ENCODE results near the gene TOLLIP.
"Not testable (repeated sequence)": the region's sequence is repeated elsewhere in the genome, so short reads cannot be mapped to it uniquely, and the experiment has no call there.

Gene TOLLIP

DNA sequence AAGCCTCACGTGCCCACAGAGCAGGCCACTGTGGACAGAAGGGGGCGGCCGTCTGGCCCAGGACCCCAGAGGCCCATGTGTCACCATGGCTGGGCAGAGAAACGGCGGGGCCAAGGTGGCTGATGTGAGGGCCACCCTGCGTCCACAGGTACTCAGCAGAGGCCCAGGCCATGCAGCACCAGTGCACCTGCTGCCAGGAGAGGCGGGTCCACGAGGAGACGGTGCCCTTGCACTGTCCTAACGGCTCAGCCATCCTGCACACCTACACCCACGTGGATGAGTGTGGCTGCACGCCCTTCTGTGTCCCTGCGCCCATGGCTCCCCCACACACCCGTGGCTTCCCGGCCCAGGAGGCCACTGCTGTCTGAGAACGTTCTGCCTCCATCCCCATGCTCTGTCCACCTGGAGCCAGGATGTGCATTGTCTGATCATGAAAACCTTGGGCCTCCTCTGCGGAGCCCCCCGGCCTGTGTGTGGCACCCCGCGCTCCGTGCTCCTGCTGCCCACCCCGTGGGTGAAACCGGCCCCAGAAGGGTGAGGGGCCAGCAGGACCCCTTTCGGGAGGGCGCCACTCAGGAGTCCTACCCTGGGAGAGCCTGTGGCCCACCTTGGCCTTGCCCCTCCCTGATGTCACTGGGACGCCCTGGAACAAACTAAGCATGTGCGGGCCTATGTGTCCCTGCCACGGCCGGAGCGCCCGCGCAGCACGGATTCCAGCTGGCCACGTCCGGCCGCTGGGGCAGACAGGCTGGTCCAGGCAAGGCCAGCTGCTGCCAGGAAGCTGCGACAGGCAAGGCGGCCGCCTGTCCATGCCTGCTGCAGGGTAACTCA lies 48.0 kb downstream of the TOLLIP start:
- no peak for DNase-seq

DNA sequence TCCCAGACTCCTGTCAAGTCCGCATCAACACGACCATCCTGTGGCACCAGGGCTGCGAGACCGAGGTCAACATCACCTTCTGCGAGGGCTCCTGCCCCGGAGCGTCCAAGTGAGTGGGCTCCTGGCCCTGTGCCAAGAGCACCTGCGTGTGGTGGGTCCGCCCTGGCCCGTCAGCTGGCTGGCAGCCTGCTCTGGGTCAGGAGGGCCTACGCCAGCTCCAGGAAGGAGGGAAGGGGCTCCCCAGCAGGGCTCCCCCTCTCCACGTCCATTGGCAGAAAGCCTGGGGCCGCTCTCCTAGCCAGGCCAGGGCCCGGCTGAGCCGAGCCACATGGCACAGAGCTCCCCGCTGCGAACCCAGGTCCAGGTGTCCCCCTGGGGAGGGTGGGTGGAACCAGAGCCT lies 48.8 kb downstream of the TOLLIP start:
- no peak for DNase-seq

DNA sequence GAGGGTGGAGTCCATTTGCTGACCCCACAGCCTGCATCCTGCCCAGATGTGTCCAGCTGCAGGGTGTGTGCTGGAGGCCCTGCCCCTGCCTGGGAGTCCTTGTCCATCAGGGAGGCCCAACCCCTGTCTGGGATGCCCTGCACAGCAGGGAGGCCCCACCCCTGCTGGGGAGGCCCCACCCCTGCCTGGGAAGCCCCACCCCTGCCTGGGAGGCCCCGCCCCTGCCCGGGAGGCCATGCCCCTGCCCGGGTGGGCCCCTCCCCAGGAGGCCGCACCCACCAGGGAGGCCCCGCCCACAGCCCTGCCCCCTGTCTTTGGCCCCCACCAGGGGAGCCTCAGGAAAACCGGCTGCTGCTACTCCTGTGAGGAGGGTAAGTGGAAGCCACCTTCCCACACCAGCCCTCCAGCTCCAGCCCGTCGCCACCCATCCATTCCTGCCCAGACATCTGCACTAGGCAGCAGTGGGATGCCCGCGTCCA lies 49.4 kb downstream of the TOLLIP start:
- DNase-seq = no peak

DNA sequence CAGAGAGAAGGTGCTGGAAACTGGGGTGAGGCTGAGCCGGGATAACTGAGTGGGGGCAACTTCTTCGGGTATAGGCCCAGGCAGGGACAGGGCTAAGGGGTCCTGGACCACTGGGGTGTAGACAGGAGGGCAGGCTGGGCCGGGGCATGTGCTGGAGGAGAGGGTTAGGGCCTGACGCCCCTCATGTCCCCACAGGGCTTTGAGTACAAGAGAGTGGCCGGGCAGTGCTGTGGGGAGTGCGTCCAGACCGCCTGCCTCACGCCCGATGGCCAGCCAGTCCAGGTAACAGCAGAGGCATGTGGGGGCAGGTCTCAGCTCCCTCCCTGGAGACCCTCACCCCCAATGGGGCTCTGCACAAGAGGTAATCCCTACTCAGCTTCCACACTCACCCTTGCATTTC lies 49.9 kb downstream of the TOLLIP start:
- no peak for DNase-seq

DNA sequence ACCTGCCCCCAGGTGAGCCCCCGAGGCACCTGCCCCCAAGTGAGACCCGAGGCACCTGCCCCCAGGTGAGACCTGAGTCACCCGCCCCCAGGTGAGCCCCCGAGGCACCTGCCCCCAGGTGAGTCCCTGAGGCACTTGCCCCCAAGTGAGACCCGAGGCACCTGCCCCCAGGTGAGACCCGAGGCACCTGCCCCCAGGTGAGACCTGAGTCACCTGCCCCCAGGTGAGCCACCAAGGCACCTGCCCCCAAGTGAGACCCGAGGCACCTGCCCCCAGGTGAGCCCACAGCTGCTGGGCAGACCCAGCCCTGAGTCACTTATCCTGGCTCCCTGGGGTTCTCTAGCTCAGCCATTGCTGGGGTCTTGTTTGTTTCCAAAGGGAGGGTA lies 50.4 kb downstream of the TOLLIP start:
- no peak for DNase-seq

DNA sequence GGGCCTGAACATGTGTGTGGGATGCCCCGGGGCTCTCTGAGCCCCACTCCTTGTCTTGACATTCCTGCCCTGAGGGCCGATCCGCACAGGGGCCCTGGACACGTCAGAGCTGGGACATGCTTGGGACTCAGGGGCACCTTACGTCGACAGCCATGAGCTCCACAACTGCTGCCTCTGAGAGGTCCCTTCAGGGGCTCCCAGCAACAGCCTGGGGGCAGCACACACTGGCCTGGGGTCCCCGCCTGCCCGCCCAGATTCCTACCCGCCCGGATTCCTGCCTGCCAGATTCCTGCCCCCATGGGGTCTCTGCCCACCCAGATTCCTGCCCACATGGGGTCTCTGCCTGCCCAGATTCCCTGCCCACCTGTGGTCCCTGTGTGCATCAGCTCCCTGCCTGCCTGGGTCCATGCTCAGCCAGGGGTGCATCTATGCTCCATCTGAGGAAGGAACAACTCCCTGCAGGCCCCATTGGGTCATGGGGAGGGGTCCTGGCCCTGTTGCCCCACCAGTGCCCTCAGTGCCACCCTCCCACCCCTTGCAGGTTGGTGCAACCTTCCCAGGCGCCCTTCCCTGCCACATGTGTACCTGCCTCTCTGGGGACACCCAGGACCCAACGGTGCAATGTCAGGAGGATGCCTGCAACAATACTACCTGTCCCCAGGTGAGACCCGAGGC lies 50.9 kb downstream of the TOLLIP start:
- DNase-seq = no peak

DNA sequence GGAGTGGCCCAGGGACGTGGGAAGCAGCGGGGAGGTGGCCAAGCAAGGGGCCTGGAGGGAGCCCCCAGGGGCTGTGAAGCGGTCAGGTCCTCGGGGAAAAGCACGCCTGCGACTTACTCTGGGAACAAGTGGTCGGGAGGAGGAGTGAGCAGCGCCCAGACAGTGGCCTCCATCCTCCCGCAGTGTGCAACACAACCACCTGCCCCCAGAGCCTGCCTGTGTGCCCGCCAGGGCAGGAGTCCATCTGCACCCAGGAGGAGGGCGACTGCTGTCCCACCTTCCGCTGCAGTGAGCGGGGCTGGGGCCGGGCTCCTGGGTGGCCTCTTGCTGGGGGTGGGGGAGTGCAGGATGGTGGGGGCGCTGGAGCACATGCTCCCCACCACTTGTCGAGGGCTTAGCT lies 51.5 kb downstream of the TOLLIP start:
- DNase-seq = no peak

DNA sequence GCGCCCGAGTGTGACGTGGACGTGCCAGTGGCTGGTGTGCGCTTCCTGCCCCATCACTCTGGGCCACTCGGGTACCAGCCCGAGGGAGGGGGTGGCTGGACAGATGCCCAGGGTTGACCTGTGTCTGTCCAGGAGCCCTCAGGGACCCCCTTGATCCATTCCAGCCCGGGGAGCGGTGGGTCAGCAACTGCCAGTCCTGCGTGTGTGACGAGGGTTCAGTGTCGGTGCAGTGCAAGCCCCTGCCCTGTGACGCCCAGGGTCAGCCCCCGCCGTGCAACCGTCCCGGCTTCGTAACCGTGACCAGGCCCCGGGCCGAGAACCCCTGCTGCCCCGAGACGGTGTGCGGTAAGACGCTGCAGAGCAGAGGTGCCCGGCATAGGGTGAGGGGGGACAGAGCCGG lies 52.1 kb downstream of the TOLLIP start:
- no peak for DNase-seq

DNA sequence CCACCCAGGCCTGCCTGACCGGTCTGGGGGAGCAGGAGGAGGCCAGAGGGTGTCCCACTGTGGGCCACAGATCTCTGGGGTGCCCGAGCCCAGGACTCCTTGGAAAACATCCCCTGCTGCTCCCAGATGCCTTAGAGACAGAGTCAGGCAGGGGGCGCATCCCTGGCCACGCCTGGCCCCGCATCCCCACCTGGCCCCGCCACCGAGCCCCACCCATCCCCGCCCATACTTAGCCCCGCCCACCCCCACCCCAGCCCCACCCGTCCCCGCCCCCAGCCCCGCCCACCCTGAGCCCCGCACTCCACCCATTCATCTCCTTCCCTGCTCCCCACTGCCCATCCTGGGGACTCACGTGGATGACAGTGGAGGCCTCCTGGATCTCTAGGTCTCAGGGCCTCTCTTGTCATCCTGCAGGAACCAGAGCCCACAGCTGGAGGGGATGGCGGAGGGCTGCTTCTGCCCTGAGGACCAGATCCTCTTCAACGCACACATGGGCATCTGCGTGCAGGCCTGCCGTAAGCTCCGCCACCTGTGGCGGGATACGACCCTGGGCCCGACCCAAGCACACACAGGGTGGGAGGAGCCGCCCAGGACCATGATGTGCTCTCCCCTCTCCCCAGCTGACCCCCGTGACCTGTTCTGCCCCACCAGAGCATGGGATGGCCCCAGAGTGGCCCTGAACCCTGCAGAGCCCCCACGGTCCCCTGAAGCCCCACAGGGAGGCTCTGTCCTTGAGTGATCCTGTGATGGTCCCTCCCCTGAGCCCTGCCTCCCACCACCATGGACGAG lies 53.0 kb downstream of the TOLLIP start:
- DNase-seq = no peak

DNA sequence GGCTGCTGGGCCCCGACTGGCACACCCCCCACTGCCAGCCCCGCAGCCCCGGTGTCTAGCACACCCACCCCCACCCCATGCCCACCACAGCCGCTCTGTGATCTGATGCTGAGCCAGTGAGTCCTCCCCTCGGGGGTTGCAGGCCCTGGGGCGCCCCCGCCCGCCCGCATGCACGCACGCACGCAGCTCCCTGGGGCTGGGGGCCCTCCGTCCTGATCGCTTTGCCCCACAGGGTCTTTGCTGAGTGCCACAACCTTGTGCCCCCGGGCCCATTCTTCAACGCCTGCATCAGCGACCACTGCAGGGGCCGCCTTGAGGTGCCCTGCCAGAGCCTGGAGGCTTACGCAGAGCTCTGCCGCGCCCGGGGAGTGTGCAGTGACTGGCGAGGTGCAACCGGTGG lies 54.3 kb downstream of the TOLLIP start:
- DNase-seq = no peak

DNA sequence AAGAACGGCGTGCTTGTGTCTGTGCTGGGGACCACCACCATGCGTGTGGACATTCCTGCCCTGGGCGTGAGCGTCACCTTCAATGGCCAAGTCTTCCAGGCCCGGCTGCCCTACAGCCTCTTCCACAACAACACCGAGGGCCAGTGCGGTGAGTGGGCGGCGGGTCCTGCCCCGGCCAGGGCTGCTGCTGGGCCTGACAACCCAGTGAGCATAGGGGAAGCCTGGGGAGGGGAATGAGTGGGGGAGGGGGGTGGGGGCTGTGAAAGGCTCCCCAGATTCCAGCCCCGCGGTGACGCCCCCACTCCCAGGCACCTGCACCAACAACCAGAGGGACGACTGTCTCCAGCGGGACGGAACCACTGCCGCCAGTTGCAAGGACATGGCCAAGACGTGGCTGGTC lies 54.7 kb downstream of the TOLLIP start:
- no peak for DNase-seq

DNA sequence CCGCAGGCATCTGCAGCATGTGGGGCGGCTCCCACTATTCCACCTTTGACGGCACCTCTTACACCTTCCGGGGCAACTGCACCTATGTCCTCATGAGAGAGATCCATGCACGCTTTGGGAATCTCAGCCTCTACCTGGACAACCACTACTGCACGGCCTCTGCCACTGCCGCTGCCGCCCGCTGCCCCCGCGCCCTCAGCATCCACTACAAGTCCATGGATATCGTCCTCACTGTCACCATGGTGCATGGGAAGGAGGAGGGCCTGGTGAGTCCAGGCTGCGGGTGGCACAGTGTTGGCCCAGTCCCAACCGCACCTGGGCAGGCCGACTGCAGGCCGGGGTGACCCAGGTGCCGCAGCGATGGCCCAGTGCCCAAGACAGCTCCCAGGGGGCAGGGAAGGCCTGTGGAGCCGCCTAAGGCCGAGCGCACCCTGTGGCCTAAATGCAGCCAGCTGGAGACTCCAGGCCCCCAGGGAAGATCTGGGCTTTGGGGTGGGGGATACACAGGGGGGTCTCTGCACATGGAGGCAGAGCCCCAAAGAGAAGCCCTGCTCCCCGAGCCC lies 55.3 kb downstream of the TOLLIP start:
- DNase-seq = no peak

DNA sequence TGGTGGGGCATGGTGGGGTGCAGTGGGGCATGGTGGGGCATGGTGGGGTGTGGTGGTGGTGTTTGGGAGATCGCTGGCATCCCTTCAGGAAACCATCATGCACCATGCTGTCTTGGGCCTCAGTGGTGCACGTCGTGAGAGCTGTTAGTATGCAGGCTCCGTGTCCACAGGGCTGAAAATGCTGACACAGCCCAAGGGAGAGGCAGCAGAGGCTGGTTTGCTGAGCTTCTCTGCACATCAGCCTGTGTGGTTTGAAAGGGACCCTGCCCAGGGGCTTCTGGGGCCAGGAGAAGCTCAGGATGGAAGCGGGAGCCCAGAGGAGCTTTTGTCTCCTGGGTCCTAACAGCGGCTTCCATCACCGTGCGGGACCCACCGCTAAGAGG lies 56.3 kb downstream of the TOLLIP start:
- DNase-seq = no peak

DNA sequence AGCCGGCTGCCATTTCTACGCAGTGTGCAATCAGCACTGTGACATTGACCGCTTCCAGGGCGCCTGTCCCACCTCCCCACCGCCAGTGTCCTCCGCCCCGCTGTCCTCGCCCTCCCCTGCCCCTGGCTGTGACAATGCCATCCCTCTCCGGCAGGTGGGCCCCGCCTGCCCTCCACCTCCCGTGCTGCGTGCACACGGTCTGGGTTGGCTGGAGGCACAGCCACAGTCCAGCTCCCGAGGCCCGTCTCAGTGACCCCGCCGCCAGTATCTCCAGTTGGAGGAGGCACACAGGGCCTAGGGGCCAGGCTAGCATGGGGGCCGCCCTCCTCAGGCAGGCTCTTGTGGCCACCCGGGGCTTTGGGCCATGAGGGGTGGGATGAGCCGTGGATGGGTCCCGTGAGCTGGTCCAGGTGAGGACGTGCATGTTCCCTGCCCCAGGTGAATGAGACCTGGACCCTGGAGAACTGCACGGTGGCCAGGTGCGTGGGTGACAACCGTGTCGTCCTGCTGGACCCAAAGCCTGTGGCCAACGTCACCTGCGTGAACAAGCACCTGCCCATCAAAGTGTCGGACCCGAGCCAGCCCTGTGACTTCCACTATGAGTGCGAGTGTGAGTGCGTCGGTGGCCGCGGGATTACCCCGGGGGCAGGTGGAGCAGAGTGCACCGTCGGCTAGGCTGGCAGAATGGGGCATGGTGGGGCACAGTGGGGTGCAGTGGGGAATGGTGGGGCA lies 56.9 kb downstream of the TOLLIP start:
- no peak for DNase-seq

DNA sequence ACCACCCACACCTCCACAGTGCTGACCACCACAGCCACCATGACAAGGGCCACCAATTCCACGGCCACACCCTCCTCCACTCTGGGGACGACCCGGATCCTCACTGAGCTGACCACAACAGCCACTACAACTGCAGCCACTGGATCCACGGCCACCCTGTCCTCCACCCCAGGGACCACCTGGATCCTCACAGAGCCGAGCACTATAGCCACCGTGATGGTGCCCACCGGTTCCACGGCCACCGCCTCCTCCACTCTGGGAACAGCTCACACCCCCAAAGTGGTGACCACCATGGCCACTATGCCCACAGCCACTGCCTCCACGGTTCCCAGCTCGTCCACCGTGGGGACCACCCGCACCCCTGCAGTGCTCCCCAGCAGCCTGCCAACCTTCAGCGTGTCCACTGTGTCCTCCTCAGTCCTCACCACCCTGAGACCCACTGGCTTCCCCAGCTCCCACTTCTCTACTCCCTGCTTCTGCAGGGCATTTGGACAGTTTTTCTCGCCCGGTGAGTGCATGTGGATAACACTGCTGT lies 58.1 kb downstream of the TOLLIP start:
- DNase-seq = no peak

DNA sequence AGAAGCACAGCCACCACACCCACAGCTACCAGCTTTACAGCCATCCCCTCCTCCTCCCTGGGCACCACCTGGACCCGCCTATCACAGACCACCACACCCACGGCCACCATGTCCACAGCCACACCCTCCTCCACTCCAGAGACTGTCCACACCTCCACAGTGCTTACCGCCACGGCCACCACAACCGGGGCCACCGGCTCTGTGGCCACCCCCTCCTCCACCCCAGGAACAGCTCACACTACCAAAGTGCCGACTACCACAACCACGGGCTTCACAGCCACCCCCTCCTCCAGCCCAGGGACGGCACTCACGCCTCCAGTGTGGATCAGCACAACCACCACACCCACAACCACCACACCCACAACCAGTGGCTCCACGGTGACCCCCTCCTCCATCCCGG lies 59.0 kb downstream of the TOLLIP start:
- not testable (repeated sequence) for DNase-seq

DNA sequence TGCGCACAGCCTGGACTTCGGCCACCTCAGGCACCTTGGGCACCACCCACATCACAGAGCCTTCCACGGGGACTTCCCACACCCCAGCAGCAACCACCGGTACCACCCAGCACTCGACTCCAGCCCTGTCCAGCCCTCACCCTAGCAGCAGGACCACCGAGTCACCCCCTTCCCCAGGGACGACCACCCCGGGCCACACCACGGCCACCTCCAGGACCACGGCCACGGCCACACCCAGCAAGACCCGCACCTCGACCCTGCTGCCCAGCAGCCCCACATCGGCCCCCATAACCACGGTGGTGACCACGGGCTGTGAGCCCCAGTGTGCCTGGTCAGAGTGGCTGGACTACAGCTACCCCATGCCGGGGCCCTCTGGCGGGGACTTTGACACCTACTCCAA lies 60.5 kb downstream of the TOLLIP start:
- not testable (repeated sequence) for DNase-seq

DNA sequence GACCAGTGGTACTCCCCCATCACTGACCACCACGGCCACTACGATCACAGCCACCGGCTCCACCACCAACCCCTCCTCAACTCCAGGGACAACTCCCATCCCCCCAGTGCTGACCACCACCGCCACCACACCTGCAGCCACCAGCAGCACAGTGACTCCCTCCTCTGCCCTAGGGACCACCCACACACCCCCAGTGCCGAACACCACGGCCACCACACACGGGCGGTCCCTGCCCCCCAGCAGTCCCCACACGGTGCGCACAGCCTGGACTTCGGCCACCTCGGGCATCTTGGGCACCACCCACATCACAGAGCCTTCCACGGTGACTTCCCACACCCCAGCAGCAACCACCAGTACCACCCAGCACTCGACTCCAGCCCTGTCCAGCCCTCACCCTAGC lies 62.4 kb downstream of the TOLLIP start:
- DNase-seq = not testable (repeated sequence)

DNA sequence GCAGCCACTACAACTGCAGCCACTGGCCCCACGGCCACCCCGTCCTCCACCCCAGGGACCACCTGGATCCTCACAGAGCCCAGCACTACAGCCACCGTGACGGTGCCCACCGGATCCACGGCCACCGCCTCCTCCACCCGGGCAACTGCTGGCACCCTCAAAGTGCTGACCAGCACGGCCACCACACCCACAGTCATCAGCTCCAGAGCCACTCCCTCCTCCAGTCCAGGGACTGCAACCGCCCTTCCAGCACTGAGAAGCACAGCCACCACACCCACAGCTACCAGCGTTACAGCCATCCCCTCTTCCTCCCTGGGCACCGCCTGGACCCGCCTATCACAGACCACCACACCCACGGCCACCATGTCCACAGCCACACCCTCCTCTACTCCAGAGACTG lies 63.1 kb downstream of the TOLLIP start:
- not testable (repeated sequence) for DNase-seq

DNA sequence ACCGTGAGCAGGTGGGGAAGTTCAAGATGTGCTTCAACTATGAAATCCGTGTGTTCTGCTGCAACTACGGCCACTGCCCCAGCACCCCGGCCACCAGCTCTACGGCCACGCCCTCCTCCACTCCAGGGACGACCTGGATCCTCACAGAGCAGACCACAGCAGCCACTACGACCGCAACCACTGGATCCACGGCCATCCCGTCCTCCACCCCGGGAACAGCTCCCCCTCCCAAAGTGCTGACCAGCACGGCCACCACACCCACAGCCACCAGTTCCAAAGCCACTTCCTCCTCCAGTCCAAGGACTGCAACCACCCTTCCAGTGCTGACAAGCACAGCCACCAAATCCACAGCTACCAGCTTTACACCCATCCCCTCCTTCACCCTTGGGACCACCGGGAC lies 63.7 kb downstream of the TOLLIP start:
- not testable (repeated sequence) for DNase-seq

DNA sequence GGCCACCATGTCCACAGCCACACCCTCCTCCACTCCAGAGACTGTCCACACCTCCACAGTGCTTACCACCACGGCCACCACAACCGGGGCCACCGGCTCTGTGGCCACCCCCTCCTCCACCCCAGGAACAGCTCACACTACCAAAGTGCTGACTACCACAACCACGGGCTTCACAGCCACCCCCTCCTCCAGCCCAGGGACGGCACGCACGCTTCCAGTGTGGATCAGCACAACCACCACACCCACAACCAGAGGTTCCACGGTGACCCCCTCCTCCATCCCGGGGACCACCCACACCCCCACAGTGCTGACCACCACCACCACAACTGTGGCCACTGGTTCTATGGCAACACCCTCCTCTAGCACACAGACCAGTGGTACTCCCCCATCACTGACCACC lies 64.9 kb downstream of the TOLLIP start:
- not testable (repeated sequence) for DNase-seq

DNA sequence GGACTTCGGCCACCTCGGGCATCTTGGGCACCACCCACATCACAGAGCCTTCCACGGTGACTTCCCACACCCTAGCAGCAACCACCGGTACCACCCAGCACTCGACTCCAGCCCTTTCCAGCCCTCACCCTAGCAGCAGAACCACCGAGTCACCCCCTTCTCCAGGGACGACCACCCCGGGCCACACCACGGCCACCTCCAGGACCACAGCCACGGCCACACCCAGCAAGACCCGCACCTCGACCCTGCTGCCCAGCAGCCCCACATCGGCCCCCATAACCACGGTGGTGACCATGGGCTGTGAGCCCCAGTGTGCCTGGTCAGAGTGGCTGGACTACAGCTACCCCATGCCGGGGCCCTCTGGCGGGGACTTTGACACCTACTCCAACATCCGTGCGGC lies 65.9 kb downstream of the TOLLIP start:
- DNase-seq = not testable (repeated sequence)

All from NCI-H187 treated with DMSO at 0.1 percent for 48 hours (cell line).